Endothelial cell of umbilical vein (primary cell): Measurements from ENCODE around the gene CASD1. TPM values are rescaled to one million over a fixed set of nuclear protein-coding genes. Genes with fewer than 3 reads are reported as not detected.

Experiments
- BruUV-seq: library from RNA; stranded (reverse); fragments of 400-500 nt; replicated peaks from 2 replicates; lab custom pipeline; 2021; lab: Mats Ljungman, UMichigan
- CTCF ChIA-PET: fragments of 300-600, 350-600 bp; sonication (Branson Sonifier 250); formaldehyde crosslinking; loops from one replicate; lab custom pipeline; 2021; ENCODE audit warnings: antibody characterized with exemption, inconsistent platforms; lab: Charles Lee
- POLR2A ChIA-PET: fragments of 300-600, 350-600 bp; sonication (Branson Sonifier 250); formaldehyde crosslinking; loops from one replicate; lab custom pipeline; 2021; ENCODE audit warnings: antibody characterized with exemption, inconsistent platforms; lab: Charles Lee
- DNase-seq: peaks from one replicate; pipeline ENCODE4 v3.0.0-alpha.2; 2011; ENCODE audit warnings: low read depth, low spot score
- FAIRE-seq: peaks from 2 replicates; lab custom pipeline; 2011; peaks lifted over from hg19 to GRCh38; lab: Jason Lieb, UNC
- H2AFZ ChIP-seq: 2 replicates; pipeline ENCODE4 v1.6.0; 2012; ENCODE audit warnings: low read depth, low read length, control low read depth, inconsistent platforms
- H3K27ac ChIP-seq: 2 replicates; pipeline ENCODE4 v1.5.1; 2011; ENCODE audit warnings: low read depth, mild to moderate bottlenecking, control low read depth, low read length, moderate library complexity; ENCODE audit not compliant: insufficient read depth
- H3K27me3 ChIP-seq, 2 experiments: 2 replicates each; pipeline versions ENCODE4 v1.6.0 to v1.6.1; 2011; ENCODE audit warnings: low read length in 2 of 2, mixed read lengths in 1 of 2; ENCODE audit not compliant: control insufficient read depth in 2 of 2, insufficient read depth in 2 of 2
- H3K36me3 ChIP-seq, 2 experiments: 2 replicates in 1 of 2; 3 replicates in 1 of 2; pipeline ENCODE4 v1.5.1; 2011; ENCODE audit warnings: low read length in 2 of 2, mild to moderate bottlenecking in 1 of 2, moderate library complexity in 1 of 2; ENCODE audit not compliant: control insufficient read depth in 2 of 2, insufficient read depth in 2 of 2; ENCODE audit errors: extremely low read depth in 1 of 2
- H3K4me1 ChIP-seq: 3 replicates; pipeline ENCODE4 v1.5.1; 2011; ENCODE audit warnings: mild to moderate bottlenecking, low read length; ENCODE audit not compliant: control insufficient read depth, insufficient read depth; ENCODE audit errors: extremely low read depth
- H3K4me2 ChIP-seq: 2 replicates; pipeline ENCODE4 v1.6.1; 2011; ENCODE audit warnings: low read length, control low read depth, mixed read lengths; ENCODE audit not compliant: insufficient read depth
- H3K4me3 ChIP-seq, 3 experiments: fragments of 200-600 bp in 1 of 3; sonication (generic), shearing (Covaris generic) in 1 of 3; replicated peaks in 1 of 3; 2 replicates each; pipeline ENCODE4 v1.5.1; 2011 to 2016; ENCODE audit warnings: control low read depth in 3 of 3, low read length in 3 of 3, mild to moderate bottlenecking in 2 of 3, inconsistent platforms in 1 of 3, low read depth in 1 of 3, moderate library complexity in 1 of 3; ENCODE audit not compliant: insufficient read depth in 1 of 3
- H3K79me2 ChIP-seq: 2 replicates; pipeline ENCODE4 v1.6.0; 2012; ENCODE audit warnings: low read length, inconsistent platforms; ENCODE audit not compliant: control insufficient read depth, insufficient read depth
- H3K9ac ChIP-seq: replicated peaks from 2 replicates; pipeline ENCODE3; 2011; ENCODE audit warnings: low read length, control low read depth; ENCODE audit not compliant: insufficient read depth; ENCODE audit errors: extremely low read depth
- H3K9me1 ChIP-seq: replicated peaks from 3 replicates; pipeline ENCODE4 v1.6.0; 2011; ENCODE audit warnings: mild to moderate bottlenecking, low read length; ENCODE audit not compliant: control insufficient read depth, insufficient read depth; ENCODE audit errors: extremely low read depth
- H3K9me3 ChIP-seq: replicated peaks from 2 replicates; pipeline ENCODE4 v1.5.1; 2012; ENCODE audit warnings: low read length, inconsistent platforms; ENCODE audit not compliant: control insufficient read depth, insufficient read depth
- H4K20me1 ChIP-seq: replicated peaks from 2 replicates; pipeline ENCODE3; 2011; ENCODE audit warnings: mild to moderate bottlenecking, low read length; ENCODE audit not compliant: control insufficient read depth, insufficient read depth; ENCODE audit errors: extremely low read depth
- EZH2 ChIP-seq: IDR thresholded peaks from 2 replicates; pipeline ENCODE4 v1.6.1; 2012; ENCODE audit warnings: borderline replicate concordance, low read depth, mild to moderate bottlenecking, moderate library complexity, low read length, inconsistent platforms; ENCODE audit not compliant: severe bottlenecking
- FOS ChIP-seq: IDR thresholded peaks from 2 replicates; pipeline ENCODE4 v1.6.1; 2011; ENCODE audit warnings: mild to moderate bottlenecking, low read length, moderate library complexity, borderline replicate concordance; ENCODE audit not compliant: insufficient read depth
- GATA2 ChIP-seq: IDR thresholded peaks from 2 replicates; pipeline ENCODE4 v1.7.0; 2011; ENCODE audit warnings: low read depth, mild to moderate bottlenecking, moderate library complexity, mixed read lengths, low read length; ENCODE audit not compliant: insufficient read length, insufficient read depth
- MYC ChIP-seq: IDR thresholded peaks from one replicate; pipeline ENCODE4 v1.6.1; 2011; ENCODE audit warnings: mild to moderate bottlenecking, low read depth, low read length
- POLR2A ChIP-seq: IDR thresholded peaks from 2 replicates; pipeline ENCODE4 v1.6.1; 2012; ENCODE audit warnings: low read depth, mild to moderate bottlenecking, control low read depth, low read length
- dilution Hi-C: fragments of 300-500 bp; cut with MboI; formaldehyde crosslinking; loops from one replicate; pipeline ENCODE4 v1.15.0; 2019; ENCODE audit warnings: low sequenced_read_pairs; ENCODE audit not compliant: extremely low pct_ligation_motif_present
- intact Hi-C: fragments of 100-400 bp; cut with micrococcal nuclease; formaldehyde crosslinking; loops from one replicate; pipeline ENCODE4 v1.10.0; 2022
- polyA plus RNA-seq, 4 experiments: library from polyadenylated mRNA; depleted of rRNA in 3 of 4; stranded (reverse) in 3 of 4; unstranded in 1 of 4; fragments of >200 nt; gene quantifications; 2 replicates each; pipeline versions ENCODE4 v1.2.1 to v1.2.3, GENCODE V29; 2011 to 2012; ENCODE audit warnings: missing spikeins in 1 of 4
- total RNA-seq: library from RNA; stranded (reverse); gene quantifications from 2 replicates; pipeline ENCODE4 v1.2.3, GENCODE V29; 2021
- TF ChIP-seq, protein P1 (sequence below), 2 donors: IDR thresholded peaks; 1 replicate in 1 of 2; 2 replicates in 1 of 2; pipeline ENCODE4 v1.5.1; 2011; ENCODE audit warnings: low read length in 2 of 2, mild to moderate bottlenecking in 2 of 2, moderate library complexity in 2 of 2, control low read depth in 1 of 2, inconsistent platforms in 1 of 2, low read depth in 1 of 2; ENCODE audit not compliant: insufficient read depth in 1 of 2; ENCODE audit errors: extremely low read depth in 1 of 2
- TF ChIP-seq, protein P2 (sequence below): IDR thresholded peaks from 2 replicates; pipeline ENCODE4 v1.6.1; 2011; ENCODE audit not compliant: insufficient read depth, insufficient read length

CASD1 gene
- total and polyA plus RNA-seq, 2 donors (not counting 3 experiments of a cell fraction or from before 2014, with no cell fraction given), result 8.6 to 16.0 TPM

DNA sequence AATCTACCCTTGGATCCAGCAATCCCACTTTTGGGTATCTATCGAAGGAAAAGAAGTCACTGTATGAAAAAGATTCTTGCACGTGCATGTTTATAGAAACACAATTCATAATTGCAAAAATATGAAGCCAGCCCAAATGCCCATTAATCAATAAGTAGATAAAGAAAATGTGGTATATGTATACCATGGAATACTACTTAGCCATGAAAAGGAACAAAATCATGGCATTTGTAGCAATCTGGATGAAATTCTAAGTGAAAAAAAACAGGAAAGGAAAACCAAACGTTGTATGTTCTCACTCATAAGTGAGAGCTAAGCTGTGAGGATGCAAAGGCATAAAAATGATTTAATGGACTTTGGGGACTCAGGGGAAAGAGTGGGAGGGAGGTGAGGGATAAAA is 18.2 kb upstream of the CASD1 start:
- intact Hi-C loops, result no loop called here
- Histone ChIP-seq H3K36me3 (no peaks in the 10 kb centered on the region), H2AFZ (no peak overlapping the region), H4K20me1 (no peaks in the 10 kb centered on the region), H3K4me2 (no peak overlapping the region), H3K4me1 (no peaks in the 10 kb centered on the region), H3K79me2 (no peaks in the 10 kb centered on the region), H3K4me3 (no peak overlapping the region), H3K27me3 (peaks cover 0 to 1% of the 10 kb centered on the region in 2 experiments), H3K27ac (no peak overlapping the region), H3K9me3 (no peaks in the 10 kb centered on the region), H3K9me1 (no peaks in the 10 kb centered on the region), H3K9ac (no peak overlapping the region)
- no TSS peak for BruUV-seq
- no peak for TF ChIP-seq GATA2
- no peak for TF ChIP-seq EZH2
- no peak for TF ChIP-seq FOS
- TF ChIP-seq MYC, result no peak
- TF ChIP-seq POLR2A, result no peak
- TF ChIP-seq, protein P1, sequence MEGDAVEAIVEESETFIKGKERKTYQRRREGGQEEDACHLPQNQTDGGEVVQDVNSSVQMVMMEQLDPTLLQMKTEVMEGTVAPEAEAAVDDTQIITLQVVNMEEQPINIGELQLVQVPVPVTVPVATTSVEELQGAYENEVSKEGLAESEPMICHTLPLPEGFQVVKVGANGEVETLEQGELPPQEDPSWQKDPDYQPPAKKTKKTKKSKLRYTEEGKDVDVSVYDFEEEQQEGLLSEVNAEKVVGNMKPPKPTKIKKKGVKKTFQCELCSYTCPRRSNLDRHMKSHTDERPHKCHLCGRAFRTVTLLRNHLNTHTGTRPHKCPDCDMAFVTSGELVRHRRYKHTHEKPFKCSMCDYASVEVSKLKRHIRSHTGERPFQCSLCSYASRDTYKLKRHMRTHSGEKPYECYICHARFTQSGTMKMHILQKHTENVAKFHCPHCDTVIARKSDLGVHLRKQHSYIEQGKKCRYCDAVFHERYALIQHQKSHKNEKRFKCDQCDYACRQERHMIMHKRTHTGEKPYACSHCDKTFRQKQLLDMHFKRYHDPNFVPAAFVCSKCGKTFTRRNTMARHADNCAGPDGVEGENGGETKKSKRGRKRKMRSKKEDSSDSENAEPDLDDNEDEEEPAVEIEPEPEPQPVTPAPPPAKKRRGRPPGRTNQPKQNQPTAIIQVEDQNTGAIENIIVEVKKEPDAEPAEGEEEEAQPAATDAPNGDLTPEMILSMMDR (IDR thresholded peaks at IDR 0.05; ENCODE audit: extremely low read depth in 1 of 2, insufficient read depth in 1 of 2, low read depth in 1 of 2, low read length in 2 of 2), result no peak
- ChIA-PET CTCF (interaction anchor here (0.9 kb wide), 1 partner anchor 776 kb away, joined by 3 read pairs; no protein-coding TSS in a partner anchor), POLR2A (no interaction called here)
- dilution Hi-C loops, result no loop called here
- DNase-seq, result no peak
- no peak for FAIRE-seq

DNA sequence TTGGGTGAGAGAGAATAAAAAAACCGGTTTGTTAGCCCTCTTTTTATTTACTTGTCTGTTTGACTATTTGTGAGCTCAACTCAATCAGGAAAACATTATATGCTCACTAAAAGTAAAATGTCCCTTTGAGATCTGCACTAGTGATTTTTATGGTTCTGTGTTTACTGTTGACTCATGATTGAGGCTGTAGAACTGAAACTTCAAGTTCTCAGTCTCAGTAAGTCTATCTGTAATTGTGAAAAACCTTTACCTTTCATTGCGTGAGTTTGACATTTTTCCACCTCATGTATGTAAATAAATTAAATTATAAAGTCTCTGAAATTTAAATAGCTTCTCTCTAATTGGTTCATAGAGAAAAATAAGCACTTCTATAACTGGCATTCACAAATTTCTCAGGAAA is 17.0 kb upstream of the CASD1 start:
- no peak overlapping the region for H3K4me2 ChIP-seq
- no peaks in the 10 kb centered on the region for H3K4me1 ChIP-seq
- H3K4me3 ChIP-seq, result no peak overlapping the region
- no peaks in the 10 kb centered on the region for H4K20me1 ChIP-seq
- H3K27me3 ChIP-seq, result no peaks in the 10 kb centered on the region
- no peak overlapping the region for H3K9ac ChIP-seq
- no peak overlapping the region for H3K27ac ChIP-seq
- H3K36me3 ChIP-seq, result no peaks in the 10 kb centered on the region
- DNase-seq (no peak), FAIRE-seq (no peak)
- dilution Hi-C loops, result no loop called here
- intact Hi-C loops, result no loop called here
- H2AFZ ChIP-seq, result no peak overlapping the region
- no peaks in the 10 kb centered on the region for H3K79me2 ChIP-seq
- TF ChIP-seq, protein P2, sequence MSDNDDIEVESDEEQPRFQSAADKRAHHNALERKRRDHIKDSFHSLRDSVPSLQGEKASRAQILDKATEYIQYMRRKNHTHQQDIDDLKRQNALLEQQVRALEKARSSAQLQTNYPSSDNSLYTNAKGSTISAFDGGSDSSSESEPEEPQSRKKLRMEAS, result no peak
- ChIA-PET CTCF (interaction anchor here (0.9 to 1.3 kb wide), 3 partner anchors 10 to 777 kb away, joined by 3 to 4 read pairs (median 3); no protein-coding TSS in a partner anchor), POLR2A (no interaction called here)
- BruUV-seq, result no TSS peak
- no peaks in the 10 kb centered on the region for H3K9me3 ChIP-seq
- no peaks in the 10 kb centered on the region for H3K9me1 ChIP-seq
